Skeletal muscle satellite cell (primary cell): Measurements from ENCODE around the gene RASGRP4.
"Not testable (repeated sequence)": the region's sequence is repeated elsewhere in the genome, so short reads cannot be mapped to it uniquely, and the experiment has no call there.

Experiments used
- H3K27me3 ChIP-seq: 2 replicates; pipeline ENCODE4 v1.7.0; 2013; ENCODE audit warnings: low read length; ENCODE audit not compliant: control insufficient read depth, insufficient read depth
- H3K36me3 ChIP-seq: 2 replicates; pipeline ENCODE4 v1.7.0; 2013; ENCODE audit warnings: mild to moderate bottlenecking, control low read depth, low read length; ENCODE audit not compliant: insufficient read depth
- H3K4me1 ChIP-seq: 2 replicates; pipeline ENCODE4 v1.7.0; 2013; ENCODE audit warnings: low read length; ENCODE audit not compliant: control insufficient read depth, insufficient read depth
- H3K4me2 ChIP-seq: 2 replicates; pipeline ENCODE4 v1.7.0; 2013; ENCODE audit warnings: mild to moderate bottlenecking, low read length
- H3K4me3 ChIP-seq: 2 replicates; pipeline ENCODE4 v1.7.0; 2013; ENCODE audit warnings: low read length
- H3K9ac ChIP-seq: 2 replicates; pipeline ENCODE4 v1.7.0; 2013; ENCODE audit warnings: mild to moderate bottlenecking, low read depth, low read length, moderate library complexity
- H3K9me3 ChIP-seq: replicated peaks from 2 replicates; pipeline ENCODE4 v1.7.0; 2013; ENCODE audit warnings: mild to moderate bottlenecking, control low read depth, low read length

Gene RASGRP4

GRCh38 chr19:38412491-38412890 is 13.5 kb downstream of the RASGRP4 start:
- peaks cover 8% of the 10 kb centered on the region for H3K27me3 ChIP-seq
- no peak overlapping the region for H3K9ac ChIP-seq
- no peaks in the 10 kb centered on the region for H3K4me1 ChIP-seq
- H3K9me3 ChIP-seq, result no peaks in the 10 kb centered on the region
- H3K4me2 ChIP-seq, result no peak overlapping the region
- H3K36me3 ChIP-seq, result no peaks in the 10 kb centered on the region
- no peak overlapping the region for H3K4me3 ChIP-seq

GRCh38 chr19:38411898-38412297 is 14.1 kb downstream of the RASGRP4 start:
- not testable (repeated sequence) for H3K9ac ChIP-seq, H3K4me3 ChIP-seq, H3K27me3 ChIP-seq, H3K4me1 ChIP-seq, H3K36me3 ChIP-seq, H3K9me3 ChIP-seq, H3K4me2 ChIP-seq

- H3K9ac ChIP-seq, result no peak overlapping the region
- no peaks in the 10 kb centered on the region for H3K9me3 ChIP-seq
- H3K36me3 ChIP-seq, result peaks cover 7% of the 10 kb centered on the region
- no peaks in the 10 kb centered on the region for H3K4me1 ChIP-seq
- H3K27me3 ChIP-seq, result no peaks in the 10 kb centered on the region
- H3K4me2 ChIP-seq, result no peak overlapping the region
- H3K4me3 ChIP-seq, result no peak overlapping the region
Measured at GRCh38 chr19:38411041-38411712, 14.8 kb downstream of the RASGRP4 start.

- H3K36me3 ChIP-seq, H3K4me1 ChIP-seq, H3K27me3 ChIP-seq, H3K4me2 ChIP-seq, H3K4me3 ChIP-seq, H3K9me3 ChIP-seq, H3K9ac ChIP-seq: not testable (repeated sequence)
Measured at GRCh38 chr19:38410407-38410806, 15.6 kb downstream of the RASGRP4 start.

- Histone ChIP-seq H3K9me3 (no peaks in the 10 kb centered on the region), H3K4me1 (no peaks in the 10 kb centered on the region), H3K4me3 (no peak overlapping the region), H3K27me3 (no peaks in the 10 kb centered on the region), H3K4me2 (no peak overlapping the region), H3K36me3 (peaks cover 11% of the 10 kb centered on the region), H3K9ac (no peak overlapping the region)
Measured at GRCh38 chr19:38409631-38410133, 16.3 kb downstream of the RASGRP4 start.

GRCh38 chr19:38405276-38405675 is 20.7 kb downstream of the RASGRP4 start:
- H3K4me3 ChIP-seq, result no peak overlapping the region
- H3K4me1 ChIP-seq, result peaks cover 2% of the 10 kb centered on the region
- H3K9me3 ChIP-seq, result no peaks in the 10 kb centered on the region
- H3K9ac ChIP-seq, result no peak overlapping the region
- no peak overlapping the region for H3K4me2 ChIP-seq
- no peaks in the 10 kb centered on the region for H3K27me3 ChIP-seq
- H3K36me3 ChIP-seq, result peaks cover 11% of the 10 kb centered on the region

- H3K4me3 ChIP-seq, result no peak overlapping the region
- H3K4me1 ChIP-seq, result peaks cover 2% of the 10 kb centered on the region
- H3K27me3 ChIP-seq, result no peaks in the 10 kb centered on the region
- no peak overlapping the region for H3K9ac ChIP-seq
- no peak overlapping the region for H3K4me2 ChIP-seq
- H3K9me3 ChIP-seq, result no peaks in the 10 kb centered on the region
- peaks cover 11% of the 10 kb centered on the region for H3K36me3 ChIP-seq
Measured at GRCh38 chr19:38404858-38405257, 21.2 kb downstream of the RASGRP4 start.

- peak within 1 kb of the TSS; percentile 95 for H3K4me2 ChIP-seq
- no peaks in the 10 kb centered on the region for H3K27me3 ChIP-seq
- H3K9ac ChIP-seq, result peak within 1 kb of the TSS; percentile 88
- peaks cover 11% of the 10 kb centered on the region for H3K36me3 ChIP-seq
- H3K9me3 ChIP-seq, result no peaks in the 10 kb centered on the region
- H3K4me1 ChIP-seq, result peaks cover 2% of the 10 kb centered on the region
- H3K4me3 ChIP-seq, result peak within 1 kb of the TSS; percentile 87
Measured at GRCh38 chr19:38402967-38403674, 22.9 kb downstream of the RASGRP4 start, which contains the start of gene FAM98C. Gene FAM98C (plus strand): TSS chr19:38403093. CDS start chr19:38403154, 61 bp downstream.

- no peaks in the 10 kb centered on the region for H3K27me3 ChIP-seq
- peaks cover 11% of the 10 kb centered on the region for H3K36me3 ChIP-seq
- no peaks in the 10 kb centered on the region for H3K9me3 ChIP-seq
- peaks cover 2% of the 10 kb centered on the region for H3K4me1 ChIP-seq
- H3K4me3 ChIP-seq, result peak overlapping the region; percentile 58
- peak overlapping the region; percentile 79 for H3K4me2 ChIP-seq
- H3K9ac ChIP-seq, result no peak overlapping the region
Measured at GRCh38 chr19:38402623-38402966, 23.4 kb downstream of the RASGRP4 start.

- Histone ChIP-seq H3K9me3 (no peaks in the 10 kb centered on the region), H3K4me2 (no peak overlapping the region), H3K9ac (no peak overlapping the region), H3K4me3 (no peak overlapping the region), H3K36me3 (peaks cover 9% of the 10 kb centered on the region), H3K4me1 (peaks cover 2% of the 10 kb centered on the region), H3K27me3 (no peaks in the 10 kb centered on the region)
Measured at GRCh38 chr19:38401148-38401547, 24.9 kb downstream of the RASGRP4 start.

- Histone ChIP-seq H3K27me3 (no peaks in the 10 kb centered on the region), H3K4me3 (no peak overlapping the region), H3K36me3 (peaks cover 14% of the 10 kb centered on the region), H3K4me2 (no peak overlapping the region), H3K9ac (no peak overlapping the region), H3K4me1 (peaks cover 2% of the 10 kb centered on the region), H3K9me3 (no peaks in the 10 kb centered on the region)
Measured at GRCh38 chr19:38400361-38400760, 25.7 kb downstream of the RASGRP4 start.

- Histone ChIP-seq H3K9ac (no peak overlapping the region), H3K4me3 (no peak overlapping the region), H3K4me1 (peaks cover 2% of the 10 kb centered on the region), H3K9me3 (no peaks in the 10 kb centered on the region), H3K36me3 (peaks cover 13% of the 10 kb centered on the region), H3K4me2 (no peak overlapping the region), H3K27me3 (no peaks in the 10 kb centered on the region)
Measured at GRCh38 chr19:38399537-38399936, 26.5 kb downstream of the RASGRP4 start.
